Neural progenitor cell (in vitro differentiated cells): ENCODE measurements around the gene MED13L.

Experiments
- EZH2 ChIP-seq: fragments of 200-600 bp; sonication (generic); IDR thresholded peaks from 2 replicates; pipeline ENCODE4 v1.6.1; 2017; ENCODE audit warnings: antibody characterized with exemption, mild to moderate bottlenecking, moderate library complexity
- TF ChIP-seq, protein P1 (sequence below): fragments of 200-600 bp; sonication (generic); IDR thresholded peaks from 2 replicates; pipeline ENCODE4 v1.5.1; 2017; ENCODE audit warnings: antibody characterized with exemption, mild to moderate bottlenecking

- TF ChIP-seq, protein P1, sequence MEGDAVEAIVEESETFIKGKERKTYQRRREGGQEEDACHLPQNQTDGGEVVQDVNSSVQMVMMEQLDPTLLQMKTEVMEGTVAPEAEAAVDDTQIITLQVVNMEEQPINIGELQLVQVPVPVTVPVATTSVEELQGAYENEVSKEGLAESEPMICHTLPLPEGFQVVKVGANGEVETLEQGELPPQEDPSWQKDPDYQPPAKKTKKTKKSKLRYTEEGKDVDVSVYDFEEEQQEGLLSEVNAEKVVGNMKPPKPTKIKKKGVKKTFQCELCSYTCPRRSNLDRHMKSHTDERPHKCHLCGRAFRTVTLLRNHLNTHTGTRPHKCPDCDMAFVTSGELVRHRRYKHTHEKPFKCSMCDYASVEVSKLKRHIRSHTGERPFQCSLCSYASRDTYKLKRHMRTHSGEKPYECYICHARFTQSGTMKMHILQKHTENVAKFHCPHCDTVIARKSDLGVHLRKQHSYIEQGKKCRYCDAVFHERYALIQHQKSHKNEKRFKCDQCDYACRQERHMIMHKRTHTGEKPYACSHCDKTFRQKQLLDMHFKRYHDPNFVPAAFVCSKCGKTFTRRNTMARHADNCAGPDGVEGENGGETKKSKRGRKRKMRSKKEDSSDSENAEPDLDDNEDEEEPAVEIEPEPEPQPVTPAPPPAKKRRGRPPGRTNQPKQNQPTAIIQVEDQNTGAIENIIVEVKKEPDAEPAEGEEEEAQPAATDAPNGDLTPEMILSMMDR: no peak
- TF ChIP-seq EZH2: no peak
These were observed 39.6 kb upstream of the MED13L start for GRCh38 chr12:116317139-116317538.
